Bronchial epithelial cell (primary cell): ENCODE results near the gene GPATCH2. TPM values are rescaled to one million over a fixed set of nuclear protein-coding genes. Genes with fewer than 3 reads are reported as not detected.

Experiments
- DNase-seq: peaks from one replicate; pipeline ENCODE4 v3.0.0-alpha.2; 2010; ENCODE audit warnings: low read depth
- FAIRE-seq: peaks from 2 replicates; lab custom pipeline; 2011; peaks lifted over from hg19 to GRCh38; lab: Jason Lieb, UNC
- H3K27me3 ChIP-seq: 2 replicates; pipeline ENCODE4 v1.5.1; 2011; ENCODE audit warnings: low read length; ENCODE audit not compliant: control insufficient read depth, insufficient read depth
- H3K36me3 ChIP-seq: 2 replicates; pipeline ENCODE4 v1.5.1; 2011; ENCODE audit warnings: low read length; ENCODE audit not compliant: control insufficient read depth, insufficient read depth
- H3K4me3 ChIP-seq: 2 replicates; pipeline ENCODE4 v1.5.1; 2011; ENCODE audit warnings: mild to moderate bottlenecking, low read depth, low read length, control low read depth
- total RNA-seq: library from RNA; depleted of rRNA; stranded (reverse); fragments of >200 nt; gene quantifications from 2 replicates; pipeline ENCODE4 v1.2.1, GENCODE V29; 2014
- TF ChIP-seq, protein P1 (sequence below): IDR thresholded peaks from 2 replicates; pipeline ENCODE4 v1.5.1; 2011; ENCODE audit warnings: mild to moderate bottlenecking, moderate library complexity, low read length, control low read depth, inconsistent platforms; ENCODE audit not compliant: insufficient read depth, severe bottlenecking

The GPATCH2 gene
- total RNA-seq, 1 donor from 2014 or later: 24.7 TPM

GRCh38 chr1:217493290-217493689 lies 137.6 kb downstream of the GPATCH2 start:
- no peak overlapping the region for H3K4me3 ChIP-seq
- no peak for FAIRE-seq
- TF ChIP-seq, protein P1, sequence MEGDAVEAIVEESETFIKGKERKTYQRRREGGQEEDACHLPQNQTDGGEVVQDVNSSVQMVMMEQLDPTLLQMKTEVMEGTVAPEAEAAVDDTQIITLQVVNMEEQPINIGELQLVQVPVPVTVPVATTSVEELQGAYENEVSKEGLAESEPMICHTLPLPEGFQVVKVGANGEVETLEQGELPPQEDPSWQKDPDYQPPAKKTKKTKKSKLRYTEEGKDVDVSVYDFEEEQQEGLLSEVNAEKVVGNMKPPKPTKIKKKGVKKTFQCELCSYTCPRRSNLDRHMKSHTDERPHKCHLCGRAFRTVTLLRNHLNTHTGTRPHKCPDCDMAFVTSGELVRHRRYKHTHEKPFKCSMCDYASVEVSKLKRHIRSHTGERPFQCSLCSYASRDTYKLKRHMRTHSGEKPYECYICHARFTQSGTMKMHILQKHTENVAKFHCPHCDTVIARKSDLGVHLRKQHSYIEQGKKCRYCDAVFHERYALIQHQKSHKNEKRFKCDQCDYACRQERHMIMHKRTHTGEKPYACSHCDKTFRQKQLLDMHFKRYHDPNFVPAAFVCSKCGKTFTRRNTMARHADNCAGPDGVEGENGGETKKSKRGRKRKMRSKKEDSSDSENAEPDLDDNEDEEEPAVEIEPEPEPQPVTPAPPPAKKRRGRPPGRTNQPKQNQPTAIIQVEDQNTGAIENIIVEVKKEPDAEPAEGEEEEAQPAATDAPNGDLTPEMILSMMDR: no peak
- no peaks in the 10 kb centered on the region for H3K36me3 ChIP-seq
- no peaks in the 10 kb centered on the region for H3K27me3 ChIP-seq
- peak; percentile 79 for DNase-seq

- Histone ChIP-seq H3K4me3 (no peak overlapping the region), H3K27me3 (no peaks in the 10 kb centered on the region), H3K36me3 (no peaks in the 10 kb centered on the region)
- DNase-seq (no peak), FAIRE-seq (no peak)
- TF ChIP-seq, protein P1: no peak
Observed at GRCh38 chr1:217484871-217485270, 146.0 kb downstream of the GPATCH2 start.

DNA sequence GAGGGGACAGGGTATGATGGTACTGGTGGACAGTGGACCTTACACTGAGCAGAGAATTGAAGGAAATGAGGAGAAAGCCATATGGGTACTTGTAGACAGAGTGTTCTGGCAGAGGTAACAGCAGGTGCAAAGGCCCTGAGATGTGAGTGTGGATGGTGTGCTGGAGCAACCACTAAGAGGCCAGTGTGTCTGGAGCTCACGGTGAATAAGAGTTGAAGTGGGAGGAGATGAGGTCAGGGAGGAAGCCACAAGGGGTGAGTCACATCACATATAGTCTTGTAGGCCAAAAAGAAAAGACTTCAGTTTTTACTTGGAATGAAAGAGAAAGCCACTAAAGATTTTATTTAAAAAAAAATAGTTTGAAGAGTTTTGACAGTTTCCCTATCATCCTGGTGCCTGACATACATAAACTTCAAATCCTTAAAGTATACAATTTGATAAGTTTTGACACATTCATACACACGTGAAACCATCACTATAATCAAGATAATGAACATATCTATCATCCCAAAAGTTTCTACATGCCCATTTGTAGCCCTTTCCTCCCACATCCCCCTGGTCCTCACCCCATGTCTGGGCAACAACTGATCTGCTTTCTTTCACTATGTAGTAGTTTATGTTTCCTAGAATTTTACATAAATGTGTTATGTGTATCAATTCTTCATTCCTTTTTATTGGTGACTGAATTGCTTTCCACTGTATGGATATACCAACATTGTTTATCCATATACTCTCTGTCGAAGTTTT lies 148.4 kb downstream of the GPATCH2 start:
- Histone ChIP-seq H3K4me3 (no peak overlapping the region), H3K27me3 (no peaks in the 10 kb centered on the region), H3K36me3 (no peaks in the 10 kb centered on the region)
- TF ChIP-seq, protein P1: no peak
- DNase-seq (peak; percentile 80), FAIRE-seq (no peak)

- no peaks in the 10 kb centered on the region for H3K36me3 ChIP-seq
- H3K27me3 ChIP-seq: no peaks in the 10 kb centered on the region
- no peak for DNase-seq
- TF ChIP-seq, protein P1: no peak
- no peak overlapping the region for H3K4me3 ChIP-seq
- FAIRE-seq: no peak
Observed at GRCh38 chr1:217478450-217478849, 152.4 kb downstream of the GPATCH2 start.

DNA sequence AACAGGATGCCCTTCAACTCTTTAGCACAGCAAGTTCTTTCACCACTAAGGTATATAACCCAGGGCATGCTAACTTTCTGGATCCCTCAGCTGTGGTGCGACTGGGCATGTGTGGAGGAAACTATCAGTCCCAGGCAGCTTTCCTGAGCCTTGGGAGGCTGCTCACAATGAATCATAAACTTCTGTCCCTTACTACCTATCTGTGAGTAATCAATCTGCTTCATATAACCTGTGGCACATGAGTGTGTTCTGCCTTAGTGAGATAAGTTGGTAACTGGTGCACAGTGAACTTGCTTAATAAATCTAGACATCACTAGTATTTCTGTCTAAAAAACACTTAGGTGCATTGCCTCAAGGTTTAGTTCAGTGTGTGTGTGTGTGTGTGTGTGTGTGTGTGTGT lies 158.0 kb downstream of the GPATCH2 start:
- Histone ChIP-seq H3K27me3 (no peaks in the 10 kb centered on the region), H3K36me3 (no peaks in the 10 kb centered on the region), H3K4me3 (no peak overlapping the region)
- DNase-seq: peak; percentile 64
- FAIRE-seq: no peak
- TF ChIP-seq, protein P1: no peak

DNA sequence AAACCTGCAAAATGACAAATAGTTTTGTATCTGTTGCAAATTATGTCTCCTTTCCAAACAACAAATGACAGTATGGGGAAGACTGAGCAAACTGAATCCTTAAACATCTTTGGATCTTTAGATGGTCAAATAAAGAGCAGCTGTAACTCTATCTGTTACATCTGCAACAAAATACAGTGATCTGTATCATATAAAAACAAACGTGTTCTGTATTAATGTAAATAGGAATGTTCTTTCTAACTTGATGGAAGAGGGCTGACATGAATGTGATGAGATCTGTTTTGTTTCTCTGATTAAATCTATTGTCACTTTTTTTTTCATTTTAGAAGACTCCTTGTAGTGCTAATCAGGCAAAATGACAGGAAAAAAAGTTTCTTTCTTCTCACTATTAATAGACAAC lies 159.5 kb downstream of the GPATCH2 start:
- TF ChIP-seq, protein P1: no peak
- DNase-seq: no peak
- FAIRE-seq: no peak
- no peak overlapping the region for H3K4me3 ChIP-seq
- H3K27me3 ChIP-seq: no peaks in the 10 kb centered on the region
- H3K36me3 ChIP-seq: no peaks in the 10 kb centered on the region
